Measurements from ENCODE around the gene SESN1.
"Not testable (repeated sequence)": the region's sequence is repeated elsewhere in the genome, so short reads cannot be mapped to it uniquely, and the experiment has no call there.

The SESN1 gene

GRCh38 chr6:109095036-109095834, 589 bp upstream of the SESN1 start, which contains the start of gene CEP57L1:
Gene CEP57L1 (plus strand): TSS chr6:109095507. CDS start chr6:109145222, 49,715 bp downstream.
- DNase-seq (ENCODE audit: low spot score) = peak; percentile 87

DNA sequence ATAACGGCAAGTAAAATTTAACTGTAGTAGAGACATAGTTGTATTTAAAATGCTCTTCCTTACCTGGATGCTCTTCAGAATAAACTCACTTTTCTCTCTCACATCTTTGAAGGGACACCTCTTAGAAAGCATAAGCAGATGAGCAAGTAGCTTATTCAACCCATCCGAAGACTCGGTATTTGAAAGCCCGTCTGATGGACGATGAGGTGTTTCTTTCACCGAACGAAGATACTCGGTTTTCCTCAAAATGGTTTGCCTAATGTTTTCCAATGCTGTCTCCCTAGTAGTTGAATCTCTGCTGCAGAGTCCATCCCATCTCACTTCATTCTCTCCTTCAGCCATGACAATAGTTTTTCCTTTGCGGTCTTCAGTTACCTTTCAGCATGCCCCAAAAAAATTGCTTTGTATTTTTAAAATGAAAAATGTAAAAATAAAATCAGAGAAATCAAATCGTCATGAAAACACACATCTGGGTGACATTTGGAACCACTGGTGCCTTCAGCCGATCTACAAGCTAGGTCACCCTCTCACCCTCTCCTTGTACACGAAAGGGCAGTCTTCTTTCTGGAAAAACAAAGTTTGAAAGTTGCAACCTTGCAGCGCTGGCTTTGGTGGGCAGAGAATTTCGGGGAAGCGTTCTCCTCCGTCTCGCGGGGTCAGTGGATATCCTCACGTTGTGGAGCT, 772 bp downstream of the SESN1 start:
- no peak for DNase-seq (ENCODE audit: low spot score)

GRCh38 chr6:109092074-109092473, 2.6 kb downstream of the SESN1 start:
- DNase-seq (ENCODE audit: low spot score) = no peak

DNA sequence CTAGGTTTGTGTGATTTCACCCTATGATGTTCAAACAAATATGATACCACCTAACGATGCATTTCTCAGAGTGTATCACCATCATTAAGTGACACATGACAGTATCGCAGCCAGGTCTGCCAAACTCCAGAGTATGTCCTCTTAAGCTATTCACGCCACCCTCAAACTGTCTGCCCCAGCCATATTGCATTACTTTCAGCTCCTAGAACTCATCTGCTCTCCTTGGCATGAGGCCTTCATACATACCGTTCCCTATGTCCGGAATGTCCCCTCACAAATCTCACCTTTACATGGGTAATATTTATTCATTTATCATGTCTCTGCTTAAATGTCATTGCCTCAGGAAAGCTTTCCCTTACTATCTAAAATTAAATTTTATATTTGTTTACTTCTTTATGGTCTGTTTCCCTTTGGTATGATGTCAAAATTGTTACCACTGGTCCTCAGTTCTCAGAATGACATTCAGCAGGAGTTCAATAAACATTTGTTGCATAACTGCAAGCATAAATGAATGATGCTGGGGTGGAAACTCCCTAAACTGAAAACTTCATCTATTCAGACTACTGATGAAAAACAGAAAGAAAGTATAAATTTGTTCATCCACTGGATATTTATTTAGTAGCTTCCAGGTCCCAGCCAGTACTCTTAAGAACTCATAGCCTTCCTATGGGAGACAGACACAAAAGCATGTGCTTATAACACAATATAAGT, 3.2 kb downstream of the SESN1 start:
- no peak for DNase-seq (ENCODE audit: low spot score)

- DNase-seq (ENCODE audit: low spot score) = no peak
Observed at GRCh38 chr6:109088995-109089394, 5.7 kb downstream of the SESN1 start.

DNA sequence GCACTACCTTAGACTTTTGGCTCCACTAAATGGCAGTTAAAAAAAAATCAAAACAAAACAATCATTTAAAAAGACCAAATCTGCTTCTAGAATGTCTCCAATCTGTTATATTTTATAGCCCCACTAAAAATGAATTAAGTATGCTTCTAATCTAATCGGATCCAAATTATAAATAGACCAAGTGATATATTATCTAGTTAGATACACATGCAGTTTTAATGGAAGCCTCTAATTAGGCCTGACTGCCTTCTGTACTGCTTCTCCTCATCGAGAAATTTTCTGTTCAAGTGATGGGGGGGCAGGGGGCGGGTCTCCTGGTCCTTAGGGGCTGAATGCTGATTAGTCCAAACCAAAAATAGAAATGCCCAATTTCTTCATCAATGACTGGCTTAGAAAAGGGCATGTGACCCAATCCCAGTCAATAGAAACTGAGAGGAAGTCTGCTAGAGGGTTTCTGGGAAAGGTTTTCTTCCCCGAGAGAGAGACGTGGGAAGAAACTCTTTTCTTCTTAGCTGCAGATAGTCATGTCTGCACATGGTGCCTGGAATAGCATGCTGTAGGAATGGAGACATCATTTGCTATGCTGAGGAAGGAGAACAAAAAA, 6.9 kb downstream of the SESN1 start:
- DNase-seq (ENCODE audit: low spot score) = no peak

- not testable (repeated sequence) for DNase-seq (ENCODE audit: low spot score)
Observed at GRCh38 chr6:109084146-109084545, 10.5 kb downstream of the SESN1 start.

DNA sequence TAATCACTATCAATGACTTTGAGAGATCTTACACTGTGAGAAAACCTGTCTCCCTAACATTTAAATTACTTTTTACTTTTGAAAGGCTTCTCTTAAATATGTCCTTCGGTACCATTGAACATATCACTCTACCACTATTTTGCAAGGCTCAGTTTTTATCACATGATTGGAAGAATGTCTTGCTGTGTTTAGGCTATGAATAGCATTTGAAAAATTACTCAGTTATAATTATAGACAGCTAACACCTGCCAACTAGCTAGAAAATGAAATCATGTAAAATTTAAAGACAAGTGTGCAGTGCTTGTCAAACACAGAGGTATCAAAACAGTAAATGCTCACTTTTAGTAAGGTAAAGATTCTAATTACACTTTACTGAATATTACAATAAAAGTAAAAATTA, 11.0 kb downstream of the SESN1 start:
- no peak for DNase-seq (ENCODE audit: low spot score)

GRCh38 chr6:109082188-109082577, 12.5 kb downstream of the SESN1 start:
- DNase-seq (ENCODE audit: low spot score) = peak; percentile 33

DNA sequence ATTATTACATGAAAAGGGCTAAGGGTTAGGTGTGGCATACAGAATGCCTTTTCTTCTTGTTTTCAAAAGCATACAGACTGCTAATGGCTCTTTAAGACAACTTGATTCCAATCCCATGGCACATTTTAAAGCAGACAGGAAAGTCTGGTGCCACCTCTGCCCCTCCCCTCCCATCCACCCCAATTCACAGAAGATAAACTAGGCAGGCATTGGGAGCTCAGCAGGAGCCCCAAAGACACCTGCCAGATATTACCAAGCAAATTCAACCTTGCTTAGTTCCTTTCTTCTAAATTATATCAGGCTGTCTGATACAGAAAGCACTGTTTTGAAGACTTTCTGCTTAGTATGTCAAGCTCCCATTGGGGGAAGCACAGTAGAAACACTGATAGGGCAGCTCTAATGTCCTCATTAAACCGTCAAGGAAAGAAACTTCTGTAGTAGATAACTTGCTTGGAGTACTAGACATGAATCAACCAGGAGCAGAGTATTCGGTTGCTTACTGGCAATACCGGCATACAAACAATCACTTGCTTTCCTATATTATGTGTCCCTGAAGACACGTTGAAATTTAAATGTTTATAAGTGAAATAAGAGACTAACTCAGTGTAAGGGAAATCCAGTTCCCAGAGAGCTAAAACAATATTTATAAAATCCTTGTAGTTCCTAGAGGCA, 13.0 kb downstream of the SESN1 start:
- DNase-seq (ENCODE audit: low spot score) = no peak

DNA sequence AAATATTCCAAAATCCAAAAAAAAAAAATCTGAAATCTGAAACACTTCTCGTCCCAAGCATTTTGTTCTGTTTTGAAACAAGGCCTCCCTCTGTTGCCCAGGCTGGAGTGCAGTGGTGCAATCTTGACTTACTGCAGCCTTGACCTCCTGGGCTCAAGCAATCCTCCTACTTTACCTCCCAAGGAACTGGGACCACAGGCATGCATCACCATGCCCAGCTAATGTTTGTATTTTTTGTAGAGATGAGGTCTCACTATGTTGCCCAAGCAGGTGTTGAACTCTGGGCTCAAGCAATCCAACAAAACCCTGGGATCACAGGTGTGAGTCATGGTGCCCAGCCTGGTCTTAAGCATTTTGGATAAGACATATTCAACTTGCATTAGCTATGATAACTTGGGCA, 13.6 kb downstream of the SESN1 start:
- DNase-seq (ENCODE audit: low spot score) = no peak

DNA sequence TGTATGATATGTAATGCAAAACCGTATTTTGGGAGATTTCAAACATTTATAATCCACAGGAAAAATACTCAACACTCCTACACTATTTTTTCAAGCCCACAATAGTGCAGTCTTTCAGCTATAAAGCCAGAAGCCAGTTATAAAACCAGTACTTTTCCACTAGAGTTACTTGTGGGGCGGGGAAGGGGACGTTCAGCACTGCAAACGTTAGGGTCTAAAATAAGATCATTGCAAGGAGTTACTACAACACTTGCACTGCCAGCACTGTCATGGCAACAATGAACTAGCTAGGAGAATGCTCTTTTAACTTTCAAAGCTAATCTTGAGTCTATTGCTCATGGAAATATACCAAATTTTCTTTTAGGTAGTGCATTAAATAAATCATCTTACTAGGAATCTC, 14.7 kb downstream of the SESN1 start:
- DNase-seq (ENCODE audit: low spot score) = no peak

DNA sequence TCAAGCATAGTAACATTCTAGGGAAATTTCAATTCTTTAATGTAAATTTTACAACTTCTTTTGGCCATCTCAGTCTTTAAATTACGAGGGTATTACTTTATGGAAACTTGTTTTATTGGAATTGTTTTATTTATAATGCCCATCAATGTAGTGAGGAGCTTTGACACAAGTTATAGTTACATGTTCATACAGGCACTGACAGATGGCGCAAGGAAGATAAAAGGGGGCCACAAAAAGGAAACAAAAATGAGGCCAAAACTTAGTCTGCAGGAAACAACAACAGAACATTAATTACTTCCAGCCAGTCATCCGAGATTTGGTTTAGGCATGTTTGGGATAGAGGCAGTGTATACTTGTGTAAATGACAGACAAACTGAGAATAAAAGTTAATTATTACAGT, 18.3 kb downstream of the SESN1 start:
- DNase-seq (ENCODE audit: low spot score) = no peak

DNA sequence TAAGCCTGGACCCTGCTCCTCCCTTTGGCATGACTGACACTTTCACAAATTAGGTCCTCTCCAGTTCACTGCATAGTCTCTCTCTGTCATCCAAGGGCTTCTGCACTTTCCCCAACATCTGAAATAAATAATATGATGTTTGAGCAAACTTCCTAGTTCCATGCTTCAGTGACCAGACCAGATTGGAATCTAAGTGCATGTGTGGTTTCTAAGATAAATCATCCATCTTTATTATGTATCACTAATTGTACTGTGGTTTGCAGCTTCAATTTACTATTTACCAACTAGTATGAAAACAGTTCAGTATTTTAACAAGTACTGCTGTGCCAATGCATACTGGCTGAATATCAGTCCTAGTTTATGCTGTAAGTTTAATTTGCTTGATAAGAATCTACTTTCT, 18.7 kb downstream of the SESN1 start:
- DNase-seq (ENCODE audit: low spot score) = peak; percentile 73

GRCh38 chr6:109074133-109074415, 20.6 kb downstream of the SESN1 start:
- DNase-seq (ENCODE audit: low spot score) = no peak

DNA sequence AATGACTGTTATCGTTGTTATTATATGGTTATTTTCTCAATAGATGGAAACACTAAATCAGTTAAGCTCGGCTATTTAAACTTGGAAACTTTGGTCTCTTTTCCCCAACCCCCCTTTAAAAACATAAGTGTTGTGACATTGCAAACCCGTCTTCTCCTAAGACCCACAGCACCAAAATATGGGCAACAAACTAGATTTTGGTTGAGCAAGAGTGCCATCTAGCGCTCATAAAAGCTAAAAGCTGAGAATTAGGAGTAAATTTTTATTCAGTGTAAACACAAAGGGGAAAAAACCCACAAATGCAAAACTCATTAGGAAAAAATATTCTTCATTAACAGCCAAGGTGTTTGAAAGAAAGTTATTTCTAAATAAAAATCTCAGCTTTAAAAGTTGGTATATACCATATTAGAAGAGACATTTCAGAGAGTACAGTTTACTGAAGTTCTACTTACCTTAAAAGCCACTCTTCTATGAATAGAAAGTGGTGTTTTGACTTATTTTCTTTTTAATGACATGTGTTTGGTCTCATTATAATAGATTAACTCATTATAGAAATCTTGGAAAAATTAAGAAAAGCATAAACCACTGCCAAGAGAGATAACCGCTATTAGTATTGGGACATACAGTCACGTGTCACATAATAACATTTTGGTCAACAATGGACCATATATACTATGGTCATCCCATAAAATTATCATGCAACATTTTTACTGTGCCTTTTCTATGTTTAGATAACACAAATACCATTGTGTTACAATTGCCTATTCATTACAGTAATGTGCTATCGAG, 21.1 kb downstream of the SESN1 start:
- peak; percentile 49 for DNase-seq (ENCODE audit: low spot score)

DNA sequence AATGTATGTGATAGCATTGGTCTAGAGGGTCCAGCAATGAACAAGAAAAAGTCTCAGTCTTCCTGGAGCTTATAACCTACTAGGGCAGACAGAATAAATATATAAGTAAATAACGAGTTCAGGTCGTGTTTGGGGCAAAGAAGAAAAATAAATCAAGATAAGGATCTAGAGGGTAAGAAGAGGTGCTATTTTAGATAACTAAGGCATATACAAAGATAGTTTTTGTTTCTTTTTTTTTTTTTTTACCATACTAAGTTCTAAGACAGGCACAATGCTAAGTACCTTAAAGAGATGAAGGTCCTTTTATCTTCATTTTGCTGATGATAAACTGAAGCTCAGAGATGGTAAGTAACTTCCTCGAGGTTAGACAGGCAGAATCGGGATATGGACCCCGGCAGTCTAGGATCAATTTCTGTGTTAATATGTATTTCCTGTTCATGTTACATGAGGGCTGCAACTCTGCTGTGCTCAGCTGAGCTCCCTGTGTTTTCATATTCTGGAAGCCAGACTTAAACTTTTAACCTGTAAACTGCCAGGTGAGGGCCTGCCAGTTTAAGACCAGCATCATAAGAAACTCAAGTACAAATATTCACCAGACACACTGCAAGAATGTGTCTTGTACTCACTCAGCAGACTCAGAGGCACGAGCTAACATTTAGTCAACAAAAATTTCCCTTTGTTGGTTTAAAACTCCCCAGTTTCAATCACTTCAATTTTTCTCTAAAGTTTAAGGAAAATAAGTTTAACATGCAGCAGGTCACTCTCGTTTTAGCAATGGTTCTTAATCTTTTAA, 23.3 kb downstream of the SESN1 start:
- DNase-seq (ENCODE audit: low spot score) = no peak

DNA sequence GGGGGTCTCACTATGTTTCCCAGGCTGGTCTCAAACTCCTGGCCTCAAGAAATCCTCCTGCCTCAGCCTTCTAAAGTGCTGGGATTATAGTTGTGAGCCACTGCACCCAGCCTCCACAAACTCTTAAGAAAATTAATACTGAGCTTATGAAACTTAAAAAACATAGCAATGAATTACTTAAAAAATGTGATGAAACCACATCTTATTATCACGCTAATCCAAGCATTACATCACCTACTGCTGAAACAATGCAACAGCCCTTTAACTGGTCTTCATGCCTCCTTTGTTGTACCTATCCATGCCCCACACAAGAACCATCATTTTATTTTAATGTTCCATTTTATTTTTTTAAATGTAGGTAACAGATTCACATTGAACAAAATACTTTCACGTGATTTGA, 24.9 kb downstream of the SESN1 start:
- DNase-seq (ENCODE audit: low spot score) = peak; percentile 41

- DNase-seq (ENCODE audit: low spot score) = no peak
Observed at GRCh38 chr6:109062767-109063352, 31.8 kb downstream of the SESN1 start.

GRCh38 chr6:109062216-109062615, 32.4 kb downstream of the SESN1 start:
- DNase-seq (ENCODE audit: low spot score) = no peak
